Endothelial cell of umbilical vein (primary cell): ENCODE data around the gene HMGA1. TPM values are rescaled to one million over a fixed set of nuclear protein-coding genes. Genes with fewer than 3 reads are reported as not detected.

Experiments used
- BruUV-seq: library from RNA; stranded (reverse); fragments of 400-500 nt; replicated peaks from 2 replicates; lab custom pipeline; 2021; lab: Mats Ljungman, UMichigan
- CTCF ChIA-PET: fragments of 300-600, 350-600 bp; sonication (Branson Sonifier 250); formaldehyde crosslinking; loops from one replicate; lab custom pipeline; 2021; ENCODE audit warnings: antibody characterized with exemption, inconsistent platforms; lab: Charles Lee
- POLR2A ChIA-PET: fragments of 300-600, 350-600 bp; sonication (Branson Sonifier 250); formaldehyde crosslinking; loops from one replicate; lab custom pipeline; 2021; ENCODE audit warnings: antibody characterized with exemption, inconsistent platforms; lab: Charles Lee
- DNase-seq: peaks from one replicate; pipeline ENCODE4 v3.0.0-alpha.2; 2011; ENCODE audit warnings: low read depth, low spot score
- FAIRE-seq: peaks from 2 replicates; lab custom pipeline; 2011; peaks lifted over from hg19 to GRCh38; lab: Jason Lieb, UNC
- H2AFZ ChIP-seq: 2 replicates; pipeline ENCODE4 v1.6.0; 2012; ENCODE audit warnings: low read depth, low read length, control low read depth, inconsistent platforms
- H3K27ac ChIP-seq: 2 replicates; pipeline ENCODE4 v1.5.1; 2011; ENCODE audit warnings: low read depth, mild to moderate bottlenecking, control low read depth, low read length, moderate library complexity; ENCODE audit not compliant: insufficient read depth
- H3K27me3 ChIP-seq, 2 experiments: 2 replicates each; pipeline versions ENCODE4 v1.6.0 to v1.6.1; 2011; ENCODE audit warnings: low read length in 2 of 2, mixed read lengths in 1 of 2; ENCODE audit not compliant: control insufficient read depth in 2 of 2, insufficient read depth in 2 of 2
- H3K36me3 ChIP-seq, 2 experiments: 2 replicates in 1 of 2; 3 replicates in 1 of 2; pipeline ENCODE4 v1.5.1; 2011; ENCODE audit warnings: low read length in 2 of 2, mild to moderate bottlenecking in 1 of 2, moderate library complexity in 1 of 2; ENCODE audit not compliant: control insufficient read depth in 2 of 2, insufficient read depth in 2 of 2; ENCODE audit errors: extremely low read depth in 1 of 2
- H3K4me1 ChIP-seq: 3 replicates; pipeline ENCODE4 v1.5.1; 2011; ENCODE audit warnings: mild to moderate bottlenecking, low read length; ENCODE audit not compliant: control insufficient read depth, insufficient read depth; ENCODE audit errors: extremely low read depth
- H3K4me2 ChIP-seq: 2 replicates; pipeline ENCODE4 v1.6.1; 2011; ENCODE audit warnings: low read length, control low read depth, mixed read lengths; ENCODE audit not compliant: insufficient read depth
- H3K4me3 ChIP-seq, 3 experiments: fragments of 200-600 bp in 1 of 3; sonication (generic), shearing (Covaris generic) in 1 of 3; replicated peaks in 1 of 3; 2 replicates each; pipeline ENCODE4 v1.5.1; 2011 to 2016; ENCODE audit warnings: control low read depth in 3 of 3, low read length in 3 of 3, mild to moderate bottlenecking in 2 of 3, inconsistent platforms in 1 of 3, low read depth in 1 of 3, moderate library complexity in 1 of 3; ENCODE audit not compliant: insufficient read depth in 1 of 3
- H3K79me2 ChIP-seq: 2 replicates; pipeline ENCODE4 v1.6.0; 2012; ENCODE audit warnings: low read length, inconsistent platforms; ENCODE audit not compliant: control insufficient read depth, insufficient read depth
- H3K9ac ChIP-seq: replicated peaks from 2 replicates; pipeline ENCODE3; 2011; ENCODE audit warnings: low read length, control low read depth; ENCODE audit not compliant: insufficient read depth; ENCODE audit errors: extremely low read depth
- H3K9me1 ChIP-seq: replicated peaks from 3 replicates; pipeline ENCODE4 v1.6.0; 2011; ENCODE audit warnings: mild to moderate bottlenecking, low read length; ENCODE audit not compliant: control insufficient read depth, insufficient read depth; ENCODE audit errors: extremely low read depth
- H3K9me3 ChIP-seq: replicated peaks from 2 replicates; pipeline ENCODE4 v1.5.1; 2012; ENCODE audit warnings: low read length, inconsistent platforms; ENCODE audit not compliant: control insufficient read depth, insufficient read depth
- H4K20me1 ChIP-seq: replicated peaks from 2 replicates; pipeline ENCODE3; 2011; ENCODE audit warnings: mild to moderate bottlenecking, low read length; ENCODE audit not compliant: control insufficient read depth, insufficient read depth; ENCODE audit errors: extremely low read depth
- FOS ChIP-seq: IDR thresholded peaks from 2 replicates; pipeline ENCODE4 v1.6.1; 2011; ENCODE audit warnings: mild to moderate bottlenecking, low read length, moderate library complexity, borderline replicate concordance; ENCODE audit not compliant: insufficient read depth
- dilution Hi-C: fragments of 300-500 bp; cut with MboI; formaldehyde crosslinking; loops from one replicate; pipeline ENCODE4 v1.15.0; 2019; ENCODE audit warnings: low sequenced_read_pairs; ENCODE audit not compliant: extremely low pct_ligation_motif_present
- intact Hi-C: fragments of 100-400 bp; cut with micrococcal nuclease; formaldehyde crosslinking; loops from one replicate; pipeline ENCODE4 v1.10.0; 2022
- polyA plus RNA-seq, 4 experiments: library from polyadenylated mRNA; depleted of rRNA in 3 of 4; stranded (reverse) in 3 of 4; unstranded in 1 of 4; fragments of >200 nt; gene quantifications; 2 replicates each; pipeline versions ENCODE4 v1.2.1 to v1.2.3, GENCODE V29; 2011 to 2012; ENCODE audit warnings: missing spikeins in 1 of 4
- total RNA-seq: library from RNA; stranded (reverse); gene quantifications from 2 replicates; pipeline ENCODE4 v1.2.3, GENCODE V29; 2021
- TF ChIP-seq, protein P1 (sequence below), 2 donors: IDR thresholded peaks; 1 replicate in 1 of 2; 2 replicates in 1 of 2; pipeline ENCODE4 v1.5.1; 2011; ENCODE audit warnings: low read length in 2 of 2, mild to moderate bottlenecking in 2 of 2, moderate library complexity in 2 of 2, control low read depth in 1 of 2, inconsistent platforms in 1 of 2, low read depth in 1 of 2; ENCODE audit not compliant: insufficient read depth in 1 of 2; ENCODE audit errors: extremely low read depth in 1 of 2
- TF ChIP-seq, protein P2 (sequence below): IDR thresholded peaks from 2 replicates; pipeline ENCODE4 v1.6.1; 2011; ENCODE audit not compliant: insufficient read depth, insufficient read length

HMGA1 gene
- total and polyA plus RNA-seq, 2 donors (not counting 3 experiments of a cell fraction or from before 2014, with no cell fraction given) = 425 to 1,108 TPM

DNA sequence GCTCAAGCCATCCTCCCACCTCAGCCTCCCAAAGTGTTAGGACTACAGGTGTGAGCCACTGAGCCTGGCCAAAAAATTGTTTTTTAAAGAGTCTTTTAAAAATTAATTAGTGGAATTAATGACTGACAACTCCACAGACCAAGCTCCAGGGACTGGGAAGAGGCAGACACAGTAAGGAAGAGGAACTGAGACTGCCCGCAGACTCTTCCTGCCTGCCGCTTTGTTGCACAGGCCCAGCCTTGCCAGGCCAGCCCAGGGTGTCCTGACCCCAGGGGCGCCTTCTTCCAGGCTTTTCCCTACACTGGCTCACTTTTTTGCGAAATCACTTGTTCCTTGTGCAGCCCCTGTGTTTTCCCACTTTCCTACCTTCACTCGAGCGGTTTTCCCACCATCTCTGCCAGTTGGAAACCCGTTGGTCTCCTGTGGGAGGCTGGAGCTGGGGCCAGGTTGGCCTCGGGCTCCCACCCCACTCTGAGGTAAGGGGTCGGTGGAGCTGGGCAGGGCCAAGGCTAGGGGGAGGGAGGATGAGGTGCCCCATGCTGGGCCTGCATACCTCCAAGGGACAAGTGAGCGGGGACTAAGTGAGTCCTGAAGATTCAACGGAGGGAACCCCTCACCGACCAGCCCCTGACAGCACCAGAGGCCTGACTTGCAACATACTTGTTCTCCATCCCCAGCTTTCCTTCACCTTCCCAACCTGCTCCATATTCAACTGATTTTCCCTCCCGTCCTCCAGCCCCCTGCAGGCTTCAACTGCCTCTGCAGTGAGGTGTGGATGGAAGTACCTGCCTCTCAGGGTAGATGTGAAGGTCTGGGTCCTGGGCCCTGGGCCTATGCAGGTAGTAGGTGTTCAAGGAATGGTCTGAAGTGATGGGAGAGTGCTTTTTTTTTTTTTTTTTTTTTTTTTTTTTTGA lies 35.6 kb downstream of the HMGA1 start:
- FAIRE-seq (peak; percentile 50), DNase-seq (no peak)
- CTCF ChIA-PET = interaction anchor here (0.8 to 3.3 kb wide), 4 partner anchors 22 to 143 kb away, joined by 3 to 15 read pairs (median 7); partner anchors contain the start of gene SMIM29
- no peaks in the 10 kb centered on the region for H4K20me1 ChIP-seq
- dilution Hi-C loops (no loop called here), intact Hi-C loops (no loop called here)
- H3K9ac ChIP-seq = no peak overlapping the region
- no peak for TF ChIP-seq FOS
- TF ChIP-seq, protein P1, sequence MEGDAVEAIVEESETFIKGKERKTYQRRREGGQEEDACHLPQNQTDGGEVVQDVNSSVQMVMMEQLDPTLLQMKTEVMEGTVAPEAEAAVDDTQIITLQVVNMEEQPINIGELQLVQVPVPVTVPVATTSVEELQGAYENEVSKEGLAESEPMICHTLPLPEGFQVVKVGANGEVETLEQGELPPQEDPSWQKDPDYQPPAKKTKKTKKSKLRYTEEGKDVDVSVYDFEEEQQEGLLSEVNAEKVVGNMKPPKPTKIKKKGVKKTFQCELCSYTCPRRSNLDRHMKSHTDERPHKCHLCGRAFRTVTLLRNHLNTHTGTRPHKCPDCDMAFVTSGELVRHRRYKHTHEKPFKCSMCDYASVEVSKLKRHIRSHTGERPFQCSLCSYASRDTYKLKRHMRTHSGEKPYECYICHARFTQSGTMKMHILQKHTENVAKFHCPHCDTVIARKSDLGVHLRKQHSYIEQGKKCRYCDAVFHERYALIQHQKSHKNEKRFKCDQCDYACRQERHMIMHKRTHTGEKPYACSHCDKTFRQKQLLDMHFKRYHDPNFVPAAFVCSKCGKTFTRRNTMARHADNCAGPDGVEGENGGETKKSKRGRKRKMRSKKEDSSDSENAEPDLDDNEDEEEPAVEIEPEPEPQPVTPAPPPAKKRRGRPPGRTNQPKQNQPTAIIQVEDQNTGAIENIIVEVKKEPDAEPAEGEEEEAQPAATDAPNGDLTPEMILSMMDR (IDR thresholded peaks at IDR 0.05; ENCODE audit: extremely low read depth in 1 of 2, insufficient read depth in 1 of 2, low read depth in 1 of 2, low read length in 2 of 2) = peak; percentile 10 to 14
- TF ChIP-seq, protein P2, sequence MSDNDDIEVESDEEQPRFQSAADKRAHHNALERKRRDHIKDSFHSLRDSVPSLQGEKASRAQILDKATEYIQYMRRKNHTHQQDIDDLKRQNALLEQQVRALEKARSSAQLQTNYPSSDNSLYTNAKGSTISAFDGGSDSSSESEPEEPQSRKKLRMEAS = no peak
- no peaks in the 10 kb centered on the region for H3K36me3 ChIP-seq
- H2AFZ ChIP-seq = peak overlapping the region; percentile 34
- no peaks in the 10 kb centered on the region for H3K27me3 ChIP-seq
- no peaks in the 10 kb centered on the region for H3K9me1 ChIP-seq
- no peak overlapping the region for H3K4me3 ChIP-seq
- BruUV-seq = no TSS peak
- peak overlapping the region; percentile 5 for H3K27ac ChIP-seq
- H3K4me2 ChIP-seq = no peak overlapping the region
- no peaks in the 10 kb centered on the region for H3K79me2 ChIP-seq
- peaks cover 18% of the 10 kb centered on the region for H3K4me1 ChIP-seq
- POLR2A ChIA-PET = interaction anchor here (0.6 kb wide), 1 partner anchor 143 kb away, joined by 3 read pairs; no protein-coding TSS in a partner anchor
- H3K9me3 ChIP-seq = no peaks in the 10 kb centered on the region
